Hematopoietic multipotent progenitor cell treated with erythropoietin and hydrocortisone succinate and interleukin-3 and kit ligand, for 6 days (in vitro differentiated cells): ENCODE data around the gene HOXB2.

Source experiments
- DNase-seq: peaks from one replicate; pipeline ENCODE4 v3.0.0-alpha.2; 2015

Gene HOXB2

GRCh38 chr17:48565022-48565554, 20.2 kb upstream of the HOXB2 start:
- no peak for DNase-seq

- no peak for DNase-seq
Observed at GRCh38 chr17:48564188-48565021, 19.5 kb upstream of the HOXB2 start.

GRCh38 chr17:48563867-48564187, 18.9 kb upstream of the HOXB2 start:
- no peak for DNase-seq

- no peak for DNase-seq
Observed at GRCh38 chr17:48563385-48563838, 18.5 kb upstream of the HOXB2 start.

GRCh38 chr17:48562934-48563333, 18.0 kb upstream of the HOXB2 start:
- no peak for DNase-seq

GRCh38 chr17:48561884-48562810, 17.2 kb upstream of the HOXB2 start:
- no peak for DNase-seq

GRCh38 chr17:48559840-48560817, 15.2 kb upstream of the HOXB2 start:
- DNase-seq, result no peak

GRCh38 chr17:48559122-48559839, 14.4 kb upstream of the HOXB2 start:
- DNase-seq, result no peak

- no peak for DNase-seq
Observed at GRCh38 chr17:48558831-48559121, 13.9 kb upstream of the HOXB2 start.

- DNase-seq, result no peak
Observed at GRCh38 chr17:48558057-48558830, 13.3 kb upstream of the HOXB2 start.

GRCh38 chr17:48556576-48557401, 11.9 kb upstream of the HOXB2 start:
- no peak for DNase-seq

- DNase-seq, result no peak
Observed at GRCh38 chr17:48556229-48556575, 11.3 kb upstream of the HOXB2 start.

- peak; percentile 60 for DNase-seq
Observed at GRCh38 chr17:48555258-48556228, 10.6 kb upstream of the HOXB2 start.

GRCh38 chr17:48554412-48555257, 9.7 kb upstream of the HOXB2 start:
- DNase-seq, result no peak

- no peak for DNase-seq
Observed at GRCh38 chr17:48553826-48554225, 8.9 kb upstream of the HOXB2 start.

- no peak for DNase-seq
Observed at GRCh38 chr17:48553190-48553547, 8.3 kb upstream of the HOXB2 start.

- no peak for DNase-seq
Observed at GRCh38 chr17:48552466-48553189, 7.7 kb upstream of the HOXB2 start.
